Measurements from ENCODE around the gene ADAD1.

ADAD1 gene

GRCh38 chr4:122469457-122469856, 90.6 kb downstream of the ADAD1 start:
- no peaks in the 10 kb centered on the region for H3K27me3 ChIP-seq (ENCODE audit: control insufficient read depth, low read length)
- no peak overlapping the region for H3K4me3 ChIP-seq (ENCODE audit: low read length)
- H3K4me1 ChIP-seq (ENCODE audit: control insufficient read depth, low read length), result no peaks in the 10 kb centered on the region
- H3K79me2 ChIP-seq (ENCODE audit: control insufficient read depth, low read length), result no peaks in the 10 kb centered on the region
- no peaks in the 10 kb centered on the region for H3F3A ChIP-seq (ENCODE audit: control insufficient read depth, insufficient read depth)
- H4K20me1 ChIP-seq (ENCODE audit: control insufficient read depth, insufficient read depth, low read depth, low read length), result no peaks in the 10 kb centered on the region
- no peak overlapping the region for H3K27ac ChIP-seq (ENCODE audit: low read depth, low read length)
- H3K36me3 ChIP-seq (ENCODE audit: control insufficient read depth, low read length), result no peaks in the 10 kb centered on the region
- no peaks in the 10 kb centered on the region for H3K9me3 ChIP-seq (ENCODE audit: control insufficient read depth, insufficient read depth, low read length)
- TF ChIP-seq CTCF (IDR thresholded peaks at IDR 0.05; ENCODE audit: low read depth, low read length, poor library complexity, severe bottlenecking) (no peak), EZH2phosphoT487 (IDR thresholded peaks at IDR 0.05; ENCODE audit: borderline replicate concordance, low read length) (no peak)
- H3K9me2 ChIP-seq (replicated peaks; ENCODE audit: control insufficient read depth, low read length), result no peaks in the 10 kb centered on the region
- H3K4me2 ChIP-seq (ENCODE audit: low read length), result no peak overlapping the region

GRCh38 chr4:122475233-122475632, 96.4 kb downstream of the ADAD1 start:
- Histone ChIP-seq H3K36me3 (ENCODE audit: control insufficient read depth, low read length) (no peaks in the 10 kb centered on the region), H3K4me2 (ENCODE audit: low read length) (no peak overlapping the region), H3K4me1 (ENCODE audit: control insufficient read depth, low read length) (no peaks in the 10 kb centered on the region), H3K9me2 (replicated peaks; ENCODE audit: control insufficient read depth, low read length) (no peaks in the 10 kb centered on the region), H3K79me2 (ENCODE audit: control insufficient read depth, low read length) (no peaks in the 10 kb centered on the region), H3K27ac (ENCODE audit: low read depth, low read length) (no peak overlapping the region), H4K20me1 (ENCODE audit: control insufficient read depth, insufficient read depth, low read depth, low read length) (no peaks in the 10 kb centered on the region), H3F3A (ENCODE audit: control insufficient read depth, insufficient read depth) (no peaks in the 10 kb centered on the region), H3K9me3 (ENCODE audit: control insufficient read depth, insufficient read depth, low read length) (no peaks in the 10 kb centered on the region), H3K27me3 (ENCODE audit: control insufficient read depth, low read length) (no peaks in the 10 kb centered on the region), H3K4me3 (ENCODE audit: low read length) (no peak overlapping the region)
- no peak for TF ChIP-seq CTCF (IDR thresholded peaks at IDR 0.05; ENCODE audit: low read depth, low read length, poor library complexity, severe bottlenecking)

- no peak overlapping the region for H3K27ac ChIP-seq (ENCODE audit: low read depth, low read length)
- no peak overlapping the region for H3K4me3 ChIP-seq (ENCODE audit: low read length)
Measured at GRCh38 chr4:122476126-122476525, 97.3 kb downstream of the ADAD1 start.

More at GRCh38 chr4:122476126-122476525, 97.3 kb downstream of the ADAD1 start:
- H3K79me2 ChIP-seq (ENCODE audit: control insufficient read depth, low read length), result no peaks in the 10 kb centered on the region
- no peaks in the 10 kb centered on the region for H3K4me1 ChIP-seq (ENCODE audit: control insufficient read depth, low read length)
- no peaks in the 10 kb centered on the region for H3F3A ChIP-seq (ENCODE audit: control insufficient read depth, insufficient read depth)
- H3K36me3 ChIP-seq (ENCODE audit: control insufficient read depth, low read length), result no peaks in the 10 kb centered on the region
- H3K9me2 ChIP-seq (replicated peaks; ENCODE audit: control insufficient read depth, low read length), result no peaks in the 10 kb centered on the region
- H3K9me3 ChIP-seq (ENCODE audit: control insufficient read depth, insufficient read depth, low read length), result no peaks in the 10 kb centered on the region
- no peak overlapping the region for H3K4me2 ChIP-seq (ENCODE audit: low read length)
- no peaks in the 10 kb centered on the region for H4K20me1 ChIP-seq (ENCODE audit: control insufficient read depth, insufficient read depth, low read depth, low read length)
- no peaks in the 10 kb centered on the region for H3K27me3 ChIP-seq (ENCODE audit: control insufficient read depth, low read length)
- TF ChIP-seq EZH2phosphoT487 (IDR thresholded peaks at IDR 0.05; ENCODE audit: borderline replicate concordance, low read length), result no peak
- no peak for TF ChIP-seq CTCF (IDR thresholded peaks at IDR 0.05; ENCODE audit: low read depth, low read length, poor library complexity, severe bottlenecking)

All from DOHH2 (cell line).